Placental epithelial cell (primary cell): Measurements from ENCODE around the gene DRC1. TPM values are rescaled to one million over a fixed set of nuclear protein-coding genes. Genes with fewer than 3 reads are reported as not detected.

Experiments used
- total RNA-seq: library from RNA; depleted of rRNA; stranded (reverse); fragments of >200 nt; gene quantifications from 2 replicates; pipeline ENCODE4 v1.2.3, GENCODE V29; 2012

Gene DRC1
- not detected in 2 replicates for total RNA-seq

GRCh38 chr2:26401739-26402541, at the start of gene DRC1:
Gene DRC1 (plus strand): TSS chr2:26401920. CDS start chr2:26401990, 70 bp downstream.

GRCh38 chr2:26477911-26478253, 76.2 kb downstream of the DRC1 start, which contains the start of gene OTOF:
Gene OTOF (minus strand): TSS chr2:26478124.

Other genes with a start within 250 kb of the DRC1 start
- gene GAREM2, start 228.8 kb upstream of the DRC1 start, total RNA-seq, result 2.7 and 12.9 TPM in 2 replicates
- 90.3 and 112 TPM in 2 replicates for gene HADHA, start 157.3 kb upstream of the DRC1 start, total RNA-seq
- 87.1 and 88.3 TPM in 2 replicates for gene HADHB, start 157.0 kb upstream of the DRC1 start, total RNA-seq
- gene SELENOI, start 55.8 kb upstream of the DRC1 start, total RNA-seq, result 13.0 and 30.5 TPM in 2 replicates
- gene ADGRF3, start 55.1 kb upstream of the DRC1 start, total RNA-seq, result 0.54 TPM in 1 of 2 replicates, not detected in the other
- gene OTOF, start 76.2 kb downstream of the DRC1 start, total RNA-seq, result not detected in 2 replicates
- gene CIB4, start 239.4 kb downstream of the DRC1 start, total RNA-seq, result not detected in 2 replicates